WTC11 (cell line): ENCODE measurements around the gene RIMKLB.

ENCODE experiments used
- ATF1 ChIP-seq: sonication (generic); formaldehyde crosslinking; IDR thresholded peaks from 2 replicates; pipeline ENCODE4 v1.8.1; 2023; ENCODE audit warnings: mild to moderate bottlenecking, moderate library complexity, missing genetic modification reagents
- CREB1 ChIP-seq: sonication (generic); formaldehyde crosslinking; IDR thresholded peaks from 2 replicates; pipeline ENCODE4 v1.8.0; 2023; ENCODE audit warnings: mild to moderate bottlenecking, missing genetic modification reagents
- JUN ChIP-seq: sonication (generic); formaldehyde crosslinking; IDR thresholded peaks from 2 replicates; pipeline ENCODE4 v1.8.0; 2023; ENCODE audit warnings: mild to moderate bottlenecking, missing genetic modification reagents
- SMAD3 ChIP-seq: sonication (generic); formaldehyde crosslinking; IDR thresholded peaks from 2 replicates; pipeline ENCODE4 v1.8.0; 2022; ENCODE audit warnings: missing genetic modification reagents, mild to moderate bottlenecking, borderline replicate concordance
- TEAD4 ChIP-seq: sonication (generic); formaldehyde crosslinking; IDR thresholded peaks from 2 replicates; pipeline ENCODE4 v1.8.0; 2022; ENCODE audit warnings: mild to moderate bottlenecking, missing genetic modification reagents
- TF ChIP-seq, protein P1 (sequence below): fragments of 200-600 bp; IDR thresholded peaks from 2 replicates; pipeline ENCODE4 v1.8.0; 2022; ENCODE audit warnings: antibody characterized with exemption
- TF ChIP-seq, protein P2 (sequence below): fragments of 250-450 bp; sonication (Bioruptor Pico); IDR thresholded peaks from 2 replicates; pipeline ENCODE4 v1.9.0; 2021; ENCODE audit warnings: mild to moderate bottlenecking
- TF ChIP-seq, protein P3 (sequence below): sonication (generic); formaldehyde crosslinking; IDR thresholded peaks from 2 replicates; pipeline ENCODE4 v1.8.0; 2023; ENCODE audit warnings: missing genetic modification reagents, mild to moderate bottlenecking, borderline replicate concordance
- TF ChIP-seq, protein P4 (sequence below): sonication (generic); formaldehyde crosslinking; IDR thresholded peaks from 2 replicates; pipeline ENCODE4 v1.8.1; 2023; ENCODE audit warnings: mild to moderate bottlenecking, missing genetic modification reagents, borderline replicate concordance
- TF ChIP-seq, protein P5 (sequence below): fragments of 250-450 bp; sonication (Bioruptor Pico); IDR thresholded peaks from 2 replicates; pipeline ENCODE4 v1.9.0; 2021; ENCODE audit warnings: moderate library complexity, mild to moderate bottlenecking, inconsistent platforms, borderline replicate concordance

DNA sequence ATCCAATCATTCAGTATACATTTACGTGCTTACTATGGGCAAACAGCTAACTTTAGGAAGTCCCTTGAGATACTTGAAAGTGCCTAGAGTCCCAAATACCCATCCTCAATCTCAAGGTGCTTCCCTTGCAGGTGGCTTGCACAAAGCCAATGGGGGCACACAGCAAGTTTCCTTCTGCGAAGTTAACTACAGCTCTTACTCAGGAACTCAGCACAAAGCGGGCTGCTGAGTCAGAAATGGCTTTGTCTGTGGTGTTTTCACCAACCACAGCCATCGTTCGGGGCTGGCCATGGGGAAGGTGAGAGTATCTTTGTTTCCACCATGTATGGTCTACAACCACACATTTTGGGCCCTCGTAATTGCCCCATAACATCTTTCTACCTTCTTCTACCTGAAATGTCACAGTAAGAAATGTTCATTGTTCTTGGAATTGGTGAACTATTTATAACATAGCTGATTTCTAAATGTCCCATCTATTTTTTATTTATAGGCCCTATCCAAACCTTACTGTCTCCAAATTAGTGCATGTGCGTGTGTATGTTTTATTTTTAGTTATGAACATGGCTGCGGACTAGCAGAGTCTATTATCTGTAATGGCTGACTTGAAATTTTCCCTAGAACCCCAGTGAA, 49.1 kb upstream of the RIMKLB start:
- TF ChIP-seq JUN (CRISPR knock-in tag) = no peak
- no peak for TF ChIP-seq TEAD4 (CRISPR knock-in tag)
- TF ChIP-seq, protein P1, sequence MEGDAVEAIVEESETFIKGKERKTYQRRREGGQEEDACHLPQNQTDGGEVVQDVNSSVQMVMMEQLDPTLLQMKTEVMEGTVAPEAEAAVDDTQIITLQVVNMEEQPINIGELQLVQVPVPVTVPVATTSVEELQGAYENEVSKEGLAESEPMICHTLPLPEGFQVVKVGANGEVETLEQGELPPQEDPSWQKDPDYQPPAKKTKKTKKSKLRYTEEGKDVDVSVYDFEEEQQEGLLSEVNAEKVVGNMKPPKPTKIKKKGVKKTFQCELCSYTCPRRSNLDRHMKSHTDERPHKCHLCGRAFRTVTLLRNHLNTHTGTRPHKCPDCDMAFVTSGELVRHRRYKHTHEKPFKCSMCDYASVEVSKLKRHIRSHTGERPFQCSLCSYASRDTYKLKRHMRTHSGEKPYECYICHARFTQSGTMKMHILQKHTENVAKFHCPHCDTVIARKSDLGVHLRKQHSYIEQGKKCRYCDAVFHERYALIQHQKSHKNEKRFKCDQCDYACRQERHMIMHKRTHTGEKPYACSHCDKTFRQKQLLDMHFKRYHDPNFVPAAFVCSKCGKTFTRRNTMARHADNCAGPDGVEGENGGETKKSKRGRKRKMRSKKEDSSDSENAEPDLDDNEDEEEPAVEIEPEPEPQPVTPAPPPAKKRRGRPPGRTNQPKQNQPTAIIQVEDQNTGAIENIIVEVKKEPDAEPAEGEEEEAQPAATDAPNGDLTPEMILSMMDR = no peak
- TF ChIP-seq, protein P2, sequence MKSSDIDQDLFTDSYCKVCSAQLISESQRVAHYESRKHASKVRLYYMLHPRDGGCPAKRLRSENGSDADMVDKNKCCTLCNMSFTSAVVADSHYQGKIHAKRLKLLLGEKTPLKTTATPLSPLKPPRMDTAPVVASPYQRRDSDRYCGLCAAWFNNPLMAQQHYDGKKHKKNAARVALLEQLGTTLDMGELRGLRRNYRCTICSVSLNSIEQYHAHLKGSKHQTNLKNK (CRISPR knock-in tag) = no peak
- TF ChIP-seq, protein P3, sequence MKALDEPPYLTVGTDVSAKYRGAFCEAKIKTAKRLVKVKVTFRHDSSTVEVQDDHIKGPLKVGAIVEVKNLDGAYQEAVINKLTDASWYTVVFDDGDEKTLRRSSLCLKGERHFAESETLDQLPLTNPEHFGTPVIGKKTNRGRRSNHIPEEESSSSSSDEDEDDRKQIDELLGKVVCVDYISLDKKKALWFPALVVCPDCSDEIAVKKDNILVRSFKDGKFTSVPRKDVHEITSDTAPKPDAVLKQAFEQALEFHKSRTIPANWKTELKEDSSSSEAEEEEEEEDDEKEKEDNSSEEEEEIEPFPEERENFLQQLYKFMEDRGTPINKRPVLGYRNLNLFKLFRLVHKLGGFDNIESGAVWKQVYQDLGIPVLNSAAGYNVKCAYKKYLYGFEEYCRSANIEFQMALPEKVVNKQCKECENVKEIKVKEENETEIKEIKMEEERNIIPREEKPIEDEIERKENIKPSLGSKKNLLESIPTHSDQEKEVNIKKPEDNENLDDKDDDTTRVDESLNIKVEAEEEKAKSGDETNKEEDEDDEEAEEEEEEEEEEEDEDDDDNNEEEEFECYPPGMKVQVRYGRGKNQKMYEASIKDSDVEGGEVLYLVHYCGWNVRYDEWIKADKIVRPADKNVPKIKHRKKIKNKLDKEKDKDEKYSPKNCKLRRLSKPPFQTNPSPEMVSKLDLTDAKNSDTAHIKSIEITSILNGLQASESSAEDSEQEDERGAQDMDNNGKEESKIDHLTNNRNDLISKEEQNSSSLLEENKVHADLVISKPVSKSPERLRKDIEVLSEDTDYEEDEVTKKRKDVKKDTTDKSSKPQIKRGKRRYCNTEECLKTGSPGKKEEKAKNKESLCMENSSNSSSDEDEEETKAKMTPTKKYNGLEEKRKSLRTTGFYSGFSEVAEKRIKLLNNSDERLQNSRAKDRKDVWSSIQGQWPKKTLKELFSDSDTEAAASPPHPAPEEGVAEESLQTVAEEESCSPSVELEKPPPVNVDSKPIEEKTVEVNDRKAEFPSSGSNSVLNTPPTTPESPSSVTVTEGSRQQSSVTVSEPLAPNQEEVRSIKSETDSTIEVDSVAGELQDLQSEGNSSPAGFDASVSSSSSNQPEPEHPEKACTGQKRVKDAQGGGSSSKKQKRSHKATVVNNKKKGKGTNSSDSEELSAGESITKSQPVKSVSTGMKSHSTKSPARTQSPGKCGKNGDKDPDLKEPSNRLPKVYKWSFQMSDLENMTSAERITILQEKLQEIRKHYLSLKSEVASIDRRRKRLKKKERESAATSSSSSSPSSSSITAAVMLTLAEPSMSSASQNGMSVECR (CRISPR knock-in tag) = no peak
- TF ChIP-seq SMAD3 (CRISPR knock-in tag) = no peak
- TF ChIP-seq, protein P4, sequence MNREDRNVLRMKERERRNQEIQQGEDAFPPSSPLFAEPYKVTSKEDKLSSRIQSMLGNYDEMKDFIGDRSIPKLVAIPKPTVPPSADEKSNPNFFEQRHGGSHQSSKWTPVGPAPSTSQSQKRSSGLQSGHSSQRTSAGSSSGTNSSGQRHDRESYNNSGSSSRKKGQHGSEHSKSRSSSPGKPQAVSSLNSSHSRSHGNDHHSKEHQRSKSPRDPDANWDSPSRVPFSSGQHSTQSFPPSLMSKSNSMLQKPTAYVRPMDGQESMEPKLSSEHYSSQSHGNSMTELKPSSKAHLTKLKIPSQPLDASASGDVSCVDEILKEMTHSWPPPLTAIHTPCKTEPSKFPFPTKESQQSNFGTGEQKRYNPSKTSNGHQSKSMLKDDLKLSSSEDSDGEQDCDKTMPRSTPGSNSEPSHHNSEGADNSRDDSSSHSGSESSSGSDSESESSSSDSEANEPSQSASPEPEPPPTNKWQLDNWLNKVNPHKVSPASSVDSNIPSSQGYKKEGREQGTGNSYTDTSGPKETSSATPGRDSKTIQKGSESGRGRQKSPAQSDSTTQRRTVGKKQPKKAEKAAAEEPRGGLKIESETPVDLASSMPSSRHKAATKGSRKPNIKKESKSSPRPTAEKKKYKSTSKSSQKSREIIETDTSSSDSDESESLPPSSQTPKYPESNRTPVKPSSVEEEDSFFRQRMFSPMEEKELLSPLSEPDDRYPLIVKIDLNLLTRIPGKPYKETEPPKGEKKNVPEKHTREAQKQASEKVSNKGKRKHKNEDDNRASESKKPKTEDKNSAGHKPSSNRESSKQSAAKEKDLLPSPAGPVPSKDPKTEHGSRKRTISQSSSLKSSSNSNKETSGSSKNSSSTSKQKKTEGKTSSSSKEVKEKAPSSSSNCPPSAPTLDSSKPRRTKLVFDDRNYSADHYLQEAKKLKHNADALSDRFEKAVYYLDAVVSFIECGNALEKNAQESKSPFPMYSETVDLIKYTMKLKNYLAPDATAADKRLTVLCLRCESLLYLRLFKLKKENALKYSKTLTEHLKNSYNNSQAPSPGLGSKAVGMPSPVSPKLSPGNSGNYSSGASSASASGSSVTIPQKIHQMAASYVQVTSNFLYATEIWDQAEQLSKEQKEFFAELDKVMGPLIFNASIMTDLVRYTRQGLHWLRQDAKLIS (CRISPR knock-in tag) = no peak
- no peak for TF ChIP-seq ATF1 (CRISPR knock-in tag)
- TF ChIP-seq, protein P5, sequence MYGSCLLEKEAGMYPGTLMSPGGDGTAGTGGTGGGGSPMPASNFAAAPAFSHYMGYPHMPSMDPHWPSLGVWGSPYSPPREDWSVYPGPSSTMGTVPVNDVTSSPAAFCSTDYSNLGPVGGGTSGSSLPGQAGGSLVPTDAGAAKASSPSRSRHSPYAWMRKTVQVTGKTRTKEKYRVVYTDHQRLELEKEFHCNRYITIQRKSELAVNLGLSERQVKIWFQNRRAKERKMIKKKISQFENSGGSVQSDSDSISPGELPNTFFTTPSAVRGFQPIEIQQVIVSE (CRISPR knock-in tag) = no peak
- TF ChIP-seq CREB1 (CRISPR knock-in tag) = no peak
